Measurements from ENCODE around the gene TECR.

- TF ChIP-seq EZH2 (IDR thresholded peaks at IDR 0.05; ENCODE audit: insufficient read depth, low read length) (no peak), CTCF (IDR thresholded peaks at IDR 0.05; ENCODE audit: insufficient read depth, low read depth, low read length) (no peak)
Measured at GRCh38 chr19:14544977-14545715, 15.8 kb downstream of the TECR start.
